Cardiac ventricle fibroblast (primary cell): ENCODE data around the gene SCAMP2. TPM values are rescaled to one million over a fixed set of nuclear protein-coding genes. Genes with fewer than 3 reads are reported as not detected.

Source experiments
- total RNA-seq: library from RNA; depleted of rRNA; stranded (reverse); fragments of >200 nt; gene quantifications from 2 replicates; pipeline ENCODE4 v1.2.3, GENCODE V29; 2015

The SCAMP2 gene
- 40.1 and 48.6 TPM in 2 replicates for total RNA-seq

GRCh38 chr15:74873036-74873755 is at the start of gene SCAMP2:
Gene SCAMP2, minus strand, starts transcription at chr15:74873365. Its CDS starts 110 bp downstream, at chr15:74873255.

GRCh38 chr15:74906450-74907162 is 33.4 kb upstream of the SCAMP2 start, which contains the start of gene FAM219B:
Gene FAM219B, minus strand, starts transcription at chr15:74906851. Its CDS starts 51 bp downstream, at chr15:74906800.

GRCh38 chr15:74889883-74890664 is 16.9 kb upstream of the SCAMP2 start, which contains the start of gene MPI:
Gene MPI, plus strand, starts transcription at chr15:74890042. Its CDS starts 32 bp downstream, at chr15:74890074.

GRCh38 chr15:74842581-74843444 is 30.4 kb downstream of the SCAMP2 start, which contains the start of gene ULK3:
Gene ULK3, minus strand, starts transcription at chr15:74843156. Its CDS starts 51 bp downstream, at chr15:74843105.

GRCh38 chr15:74826364-74826819 is 46.8 kb downstream of the SCAMP2 start, which contains the start of gene CPLX3:
Gene CPLX3, plus strand, starts transcription at chr15:74826627. Its CDS starts 77 bp downstream, at chr15:74826704.

GRCh38 chr15:74812533-74812932 is 60.6 kb downstream of the SCAMP2 start, which contains the start of gene LMAN1L:
Gene LMAN1L, plus strand, starts transcription at chr15:74812835. Its CDS starts 20 bp downstream, at chr15:74812855.

Other genes with a start within 250 kb of the SCAMP2 start
- gene EDC3, start 177.3 kb downstream of the SCAMP2 start, total RNA-seq: 8.9 and 15.7 TPM in 2 replicates
- gene CYP1A1, start 147.8 kb downstream of the SCAMP2 start, total RNA-seq: not detected in 2 replicates
- not detected in 2 replicates for gene CYP1A2, start 124.5 kb downstream of the SCAMP2 start, total RNA-seq
- 28.1 and 30.1 TPM in 2 replicates for gene CSK, start 91.3 kb downstream of the SCAMP2 start, total RNA-seq
- gene LMAN1L, start 60.5 kb downstream of the SCAMP2 start, total RNA-seq: not detected in 2 replicates
- gene CPLX3, start 46.7 kb downstream of the SCAMP2 start, total RNA-seq: not detected in 2 replicates
- 9.0 and 15.6 TPM in 2 replicates for gene ULK3, start 30.2 kb downstream of the SCAMP2 start, total RNA-seq
- gene MPI, start 16.7 kb upstream of the SCAMP2 start, total RNA-seq: 67.7 and 79.6 TPM in 2 replicates
- gene FAM219B, start 33.5 kb upstream of the SCAMP2 start, total RNA-seq: 32.9 and 37.5 TPM in 2 replicates
- 112 and 114 TPM in 2 replicates for gene COX5A, start 64.7 kb upstream of the SCAMP2 start, total RNA-seq
- gene RPP25, start 83.4 kb upstream of the SCAMP2 start, total RNA-seq: 15.1 and 15.2 TPM in 2 replicates
- 0.83 and 3.4 TPM in 2 replicates for gene SCAMP5, start 122.2 kb upstream of the SCAMP2 start, total RNA-seq
- 6.2 and 8.8 TPM in 2 replicates for gene PPCDC, start 150.2 kb upstream of the SCAMP2 start, total RNA-seq